GM18508 (cell line): Measurements from ENCODE around the gene PAPOLG.
A peak's percentile ranks its signal among the peaks of the same experiment; 100 is the strongest.
"Not testable (repeated sequence)": the region's sequence is repeated elsewhere in the genome, so short reads cannot be mapped to it uniquely, and the experiment has no call there.

ENCODE experiments used
- ATAC-seq: cut with Tn5 transposase; IDR thresholded peaks from one replicate; pipeline ENCODE4 v1.9.1; 2021; ENCODE audit warnings: moderate number of reproducible peaks; ENCODE audit not compliant: insufficient read depth, unreplicated experiment

PAPOLG gene

GRCh38 chr2:60821587-60822302, 65.7 kb downstream of the PAPOLG start:
- ATAC-seq: no peak

- no peak for ATAC-seq
Observed at GRCh38 chr2:60822987-60823386, 66.9 kb downstream of the PAPOLG start.

- no peak for ATAC-seq
Observed at GRCh38 chr2:60823694-60824305, 67.7 kb downstream of the PAPOLG start.

GRCh38 chr2:60825666-60826065, 69.6 kb downstream of the PAPOLG start:
- no peak for ATAC-seq

- ATAC-seq: no peak
Observed at GRCh38 chr2:60826111-60826510, 70.0 kb downstream of the PAPOLG start.

DNA sequence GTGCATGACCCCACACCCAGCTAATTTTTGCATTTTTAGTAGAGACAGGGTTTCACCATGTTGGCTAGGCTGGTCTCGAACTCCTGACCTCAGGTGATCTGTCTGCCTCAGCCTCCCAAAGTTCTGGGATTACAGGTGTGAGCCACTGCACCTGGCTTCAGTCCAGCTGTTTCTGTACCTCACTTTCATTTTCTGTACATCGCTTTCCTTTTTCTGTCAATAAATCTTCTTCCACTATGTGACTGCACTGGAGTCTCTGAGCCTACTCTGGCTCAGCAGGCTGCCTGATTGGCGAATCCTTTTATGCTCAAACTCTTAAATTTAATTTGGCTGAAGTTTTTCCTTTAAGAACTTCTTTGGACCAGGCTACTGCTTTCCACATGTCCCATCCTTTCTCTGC, 70.8 kb downstream of the PAPOLG start:
- not testable (repeated sequence) for ATAC-seq

GRCh38 chr2:60827369-60827768, 71.3 kb downstream of the PAPOLG start:
- ATAC-seq: no peak

GRCh38 chr2:60830991-60831390, 74.9 kb downstream of the PAPOLG start:
- ATAC-seq: no peak

GRCh38 chr2:60831921-60832320, 75.9 kb downstream of the PAPOLG start:
- no peak for ATAC-seq

GRCh38 chr2:60832621-60833020, 76.6 kb downstream of the PAPOLG start:
- ATAC-seq: no peak

DNA sequence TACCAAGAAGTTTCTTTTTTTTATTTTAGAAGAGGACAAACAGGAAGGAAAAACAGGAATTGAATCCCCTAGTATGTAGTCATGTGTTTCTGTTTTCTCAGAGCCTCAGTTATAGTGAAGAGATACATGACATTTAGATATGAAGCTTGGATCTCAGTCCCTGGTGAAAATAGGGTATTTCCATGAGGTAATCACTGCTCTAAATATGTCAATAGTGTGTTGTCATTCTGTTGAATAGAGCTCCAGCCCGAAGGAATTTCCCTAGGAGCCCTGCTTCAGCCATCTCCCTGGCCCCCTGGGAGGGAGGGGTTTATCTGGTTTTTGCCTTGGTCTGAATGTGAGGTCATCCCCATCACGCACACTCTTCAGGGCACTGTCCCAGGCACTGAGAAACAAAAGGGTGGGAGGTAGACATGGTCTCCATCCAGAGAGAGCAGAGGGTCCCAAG, 78.2 kb downstream of the PAPOLG start:
- peak; percentile 46 for ATAC-seq

DNA sequence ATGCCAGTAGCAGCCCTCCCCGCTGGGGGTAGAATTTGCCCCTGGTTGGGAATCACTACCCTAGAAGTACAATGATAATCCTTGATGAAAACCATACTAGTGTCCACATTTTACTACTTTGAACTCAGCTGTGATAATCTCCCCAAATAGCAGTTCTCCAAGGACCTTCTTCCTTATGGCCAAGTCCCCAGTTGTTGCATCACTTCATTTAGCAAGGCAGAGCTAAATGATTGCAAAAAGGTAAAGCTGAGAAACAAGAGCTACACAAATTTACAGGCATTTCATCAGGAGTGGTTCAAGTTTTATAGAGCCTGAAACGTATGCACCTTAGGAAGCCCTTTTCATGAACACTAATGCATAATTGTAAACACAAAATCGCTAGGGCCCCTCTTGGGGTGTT, 80.4 kb downstream of the PAPOLG start:
- no peak for ATAC-seq

- ATAC-seq: no peak
Observed at GRCh38 chr2:60837123-60837522, 81.1 kb downstream of the PAPOLG start.

DNA sequence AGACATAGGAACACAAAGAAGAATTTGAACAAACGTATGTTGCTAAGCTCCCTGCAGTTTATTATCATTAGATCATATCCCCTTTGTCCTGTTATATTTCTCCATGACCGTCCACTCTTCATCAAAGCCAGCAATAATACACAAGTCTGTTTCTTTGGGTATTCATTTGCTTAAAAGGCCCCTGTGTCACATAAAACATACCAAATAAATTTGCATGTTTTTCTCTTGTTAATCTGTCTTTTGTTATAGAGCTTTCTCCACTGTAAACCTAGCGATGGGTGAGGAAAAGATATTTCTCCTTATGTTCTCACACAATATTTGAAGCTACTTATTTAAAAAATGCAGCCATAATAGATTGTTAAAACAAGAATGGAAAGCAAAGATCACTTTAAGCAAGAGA, 82.4 kb downstream of the PAPOLG start:
- ATAC-seq: no peak

DNA sequence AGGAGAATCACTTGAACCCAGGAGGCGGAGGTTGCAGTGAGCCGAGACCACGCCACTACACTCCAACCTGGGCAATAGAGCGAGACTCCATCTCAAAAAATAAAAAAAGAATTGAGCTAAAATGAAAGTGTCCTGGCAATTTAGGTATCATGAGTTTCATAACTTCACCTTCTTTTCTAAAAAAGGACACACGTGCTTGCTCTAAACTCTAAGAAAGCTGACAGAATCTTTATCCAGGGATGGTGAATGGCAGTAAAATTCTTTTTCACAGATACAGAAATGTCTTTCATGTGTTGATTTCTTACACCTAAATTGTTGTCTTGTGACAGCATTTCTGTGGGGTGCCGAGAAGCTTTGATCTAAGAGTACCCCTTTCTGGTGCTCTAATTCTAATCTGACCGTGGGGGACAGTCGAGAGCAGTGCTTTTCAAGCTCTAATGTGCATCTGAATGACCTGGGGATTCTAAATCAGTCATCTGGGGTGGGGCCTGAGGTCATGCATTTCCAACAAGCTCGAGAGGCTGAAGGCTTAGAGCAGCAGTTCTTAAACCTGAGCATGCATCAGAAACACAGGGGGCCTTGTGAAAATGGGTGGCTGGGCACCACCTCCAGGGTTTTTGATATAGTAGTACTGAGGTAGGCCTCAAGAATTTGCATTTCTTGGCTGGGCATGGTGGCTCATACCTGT, 83.2 kb downstream of the PAPOLG start:
- peak; percentile 40 for ATAC-seq

- ATAC-seq: peak; percentile 38
Observed at GRCh38 chr2:60840880-60841279, 84.8 kb downstream of the PAPOLG start.

GRCh38 chr2:60843006-60843405, 86.9 kb downstream of the PAPOLG start:
- no peak for ATAC-seq

DNA sequence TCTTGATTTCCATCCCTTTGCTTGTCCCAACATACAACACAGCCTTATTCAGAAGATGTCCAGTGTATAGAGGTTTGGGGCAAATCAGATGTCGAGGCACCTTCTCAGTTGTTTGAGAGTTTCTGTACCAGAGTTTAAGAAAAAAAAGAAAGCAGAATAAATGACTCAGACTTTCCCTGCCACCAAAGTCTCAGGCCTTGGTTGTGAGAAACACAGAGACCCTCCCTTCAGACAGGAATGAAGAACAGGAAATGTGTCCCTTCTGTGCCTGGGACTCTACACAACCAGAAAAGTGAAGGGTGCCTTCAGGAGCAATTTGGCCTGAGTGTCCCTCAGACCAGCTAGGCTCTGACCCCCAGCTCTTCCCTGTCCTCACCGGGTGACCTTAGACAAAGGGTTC, 88.0 kb downstream of the PAPOLG start:
- no peak for ATAC-seq

- ATAC-seq: no peak
Observed at GRCh38 chr2:60847854-60848253, 91.8 kb downstream of the PAPOLG start.
